Activated CD4-positive, alpha-beta T cell treated with anti-CD3 and anti-CD28 coated beads for 36 hours (primary cell): ENCODE measurements around the gene OTOA. TPM values are rescaled to one million over a fixed set of nuclear protein-coding genes. Genes with fewer than 3 reads are reported as not detected.

Experiments used
- ATAC-seq: fragments of 200-7000 bp; cut with Tn5 transposase; one replicate; pipeline ENCODE4 v1.10.0; 2021; ENCODE audit warnings: mild to moderate bottlenecking, moderate library complexity
- CTCF ChIA-PET: fragments of 350-600 bp; sonication (Branson Sonifier 250); formaldehyde crosslinking; loops from one replicate; lab custom pipeline; 2021; ENCODE audit warnings: antibody characterized with exemption; lab: Charles Lee
- POLR2A ChIA-PET: fragments of 350-600 bp; sonication (Branson Sonifier 250); formaldehyde crosslinking; loops from one replicate; lab custom pipeline; 2021; ENCODE audit warnings: antibody characterized with exemption, inconsistent platforms; lab: Charles Lee
- DNase-seq: peaks from one replicate; pipeline ENCODE4 v3.0.0-alpha.2; 2020
- H3K27ac Mint-ChIP-seq: one replicate; pipeline ENCODE4 v1.8.0; 2021; ENCODE audit warnings: mixed read lengths
- H3K27me3 Mint-ChIP-seq: one replicate; pipeline ENCODE4 v1.8.0; 2021; ENCODE audit warnings: mixed read lengths
- H3K36me3 Mint-ChIP-seq: one replicate; pipeline ENCODE4 v1.8.0; 2021; ENCODE audit warnings: low read depth, mixed read lengths
- H3K4me1 Mint-ChIP-seq: one replicate; pipeline ENCODE4 v1.8.0; 2021; ENCODE audit warnings: mixed read lengths
- H3K4me3 Mint-ChIP-seq: one replicate; pipeline ENCODE4 v1.8.0; 2021; ENCODE audit warnings: mild to moderate bottlenecking, moderate library complexity, mixed read lengths
- H3K9me3 Mint-ChIP-seq: one replicate; pipeline ENCODE4 v1.8.0; 2021; ENCODE audit warnings: low read depth, mixed read lengths
- intact Hi-C, 2 experiments: fragments of 100-400 bp; cut with DNase I in 1 of 2; cut with micrococcal nuclease in 1 of 2; formaldehyde crosslinking; loops; one replicate each; pipeline versions ENCODE4 v1.14.2 to v1.15.1; 2022 to 2024; cut with DNase I, micrococcal nuclease
- total RNA-seq, 2 experiments: library from RNA; stranded (reverse); gene quantifications; one replicate each; pipeline ENCODE4 v1.2.3, GENCODE V29; 2021

OTOA gene
- total RNA-seq, result under 1 TPM in 1 of 2 experiments, not detected in 1; 0.07 TPM

- Mint-ChIP-seq H3K9me3 (no peaks in the 10 kb centered on the region), H3K36me3 (no peaks in the 10 kb centered on the region), H3K27me3 (no peaks in the 10 kb centered on the region), H3K4me3 (peak within 1 kb of the TSS; percentile 51), H3K4me1 (peaks cover 18% of the 10 kb centered on the region), H3K27ac (no peak within 1 kb of the TSS)
- peak; percentile 54 for DNase-seq
- ChIA-PET POLR2A (no interaction called here), CTCF (interaction anchor here (0.7 to 1.1 kb wide), 3 partner anchors 13 to 1589 kb away, joined by 3 to 5 read pairs (median 3); no protein-coding TSS in a partner anchor)
- ATAC-seq, result peak; percentile 71
- intact Hi-C loops, result no loop called here
Measured at GRCh38 chr16:21663889-21664647, at the start of gene OTOA. OTOA (plus strand) TSS chr16:21663968; CDS start chr16:21678515, 14,547 bp downstream.

DNA sequence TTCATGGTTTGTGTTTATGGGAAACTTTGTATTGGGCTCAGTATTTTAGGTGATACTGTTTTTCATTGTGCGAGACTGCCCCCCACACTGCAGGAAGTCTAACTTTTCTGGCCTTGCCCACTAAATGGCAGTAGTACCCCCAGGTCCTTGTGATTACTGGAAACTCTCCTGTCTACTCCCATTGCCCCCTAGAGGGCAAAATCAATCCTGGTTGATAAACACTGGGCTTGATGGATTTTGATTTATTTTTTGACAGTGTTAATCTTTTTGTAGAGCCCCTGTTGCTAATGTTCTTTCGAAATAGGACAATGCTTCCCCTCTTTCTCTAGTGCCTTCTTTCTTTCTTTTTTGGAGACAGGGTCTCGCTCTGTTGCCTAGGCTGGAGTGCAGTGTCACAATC lies 48.9 kb upstream of the OTOA start:
- no peak for ATAC-seq
- intact Hi-C loops, result no loop called here
- Mint-ChIP-seq H3K36me3 (peaks cover 38% of the 10 kb centered on the region), H3K4me1 (peaks cover 55% of the 10 kb centered on the region), H3K4me3 (no peak overlapping the region), H3K9me3 (no peaks in the 10 kb centered on the region), H3K27me3 (no peaks in the 10 kb centered on the region), H3K27ac (no peak overlapping the region)
- CTCF ChIA-PET, result interaction anchor here (0.6 to 1.0 kb wide), 5 partner anchors 11 to 1375 kb away, joined by 3 to 4 read pairs (median 3); no protein-coding TSS in a partner anchor
- POLR2A ChIA-PET, result no interaction called here
- no peak for DNase-seq

DNA sequence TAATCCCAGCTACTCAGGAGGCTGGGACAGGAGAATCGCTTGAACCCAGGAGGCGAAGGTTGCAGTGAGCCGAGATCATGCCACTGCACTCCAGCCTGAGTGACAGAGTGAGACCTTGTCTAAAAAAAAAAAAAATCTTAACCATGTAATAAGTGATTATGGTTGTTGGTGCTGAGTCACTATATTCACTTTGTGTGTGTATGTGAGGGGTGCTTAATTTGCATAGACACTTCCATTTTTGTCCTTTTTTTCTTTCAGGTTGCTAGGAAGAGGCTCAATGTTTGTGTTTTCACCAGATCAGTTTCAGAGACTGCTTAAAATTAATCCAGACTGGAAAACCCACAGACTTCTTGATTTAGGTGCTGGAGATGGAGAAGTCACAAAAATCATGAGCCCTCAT lies 46.2 kb upstream of the OTOA start:
- ATAC-seq (peak; percentile 64), DNase-seq (no peak)
- CTCF ChIA-PET, result no interaction called here
- POLR2A ChIA-PET, result interaction anchor here (0.6 kb wide), 1 partner anchor 1838 kb away, joined by 8 read pairs; no protein-coding TSS in a partner anchor
- Mint-ChIP-seq H3K9me3 (no peaks in the 10 kb centered on the region), H3K27ac (no peak overlapping the region), H3K4me1 (peaks cover 57% of the 10 kb centered on the region), H3K36me3 (peaks cover 40% of the 10 kb centered on the region), H3K27me3 (no peaks in the 10 kb centered on the region), H3K4me3 (no peak overlapping the region)
- intact Hi-C loops, result no loop called here

GRCh38 chr16:21618281-21618680 lies 45.5 kb upstream of the OTOA start:
- Mint-ChIP-seq H3K4me3 (no peak overlapping the region), H3K9me3 (no peaks in the 10 kb centered on the region), H3K27me3 (no peaks in the 10 kb centered on the region), H3K27ac (no peak overlapping the region), H3K4me1 (peaks cover 59% of the 10 kb centered on the region), H3K36me3 (peaks cover 36% of the 10 kb centered on the region)
- ChIA-PET CTCF (no interaction called here), POLR2A (interaction anchor here (0.6 kb wide), 1 partner anchor 1837 kb away, joined by 8 read pairs; no protein-coding TSS in a partner anchor)
- no peak for ATAC-seq
- intact Hi-C loops, result no loop called here
- no peak for DNase-seq

DNA sequence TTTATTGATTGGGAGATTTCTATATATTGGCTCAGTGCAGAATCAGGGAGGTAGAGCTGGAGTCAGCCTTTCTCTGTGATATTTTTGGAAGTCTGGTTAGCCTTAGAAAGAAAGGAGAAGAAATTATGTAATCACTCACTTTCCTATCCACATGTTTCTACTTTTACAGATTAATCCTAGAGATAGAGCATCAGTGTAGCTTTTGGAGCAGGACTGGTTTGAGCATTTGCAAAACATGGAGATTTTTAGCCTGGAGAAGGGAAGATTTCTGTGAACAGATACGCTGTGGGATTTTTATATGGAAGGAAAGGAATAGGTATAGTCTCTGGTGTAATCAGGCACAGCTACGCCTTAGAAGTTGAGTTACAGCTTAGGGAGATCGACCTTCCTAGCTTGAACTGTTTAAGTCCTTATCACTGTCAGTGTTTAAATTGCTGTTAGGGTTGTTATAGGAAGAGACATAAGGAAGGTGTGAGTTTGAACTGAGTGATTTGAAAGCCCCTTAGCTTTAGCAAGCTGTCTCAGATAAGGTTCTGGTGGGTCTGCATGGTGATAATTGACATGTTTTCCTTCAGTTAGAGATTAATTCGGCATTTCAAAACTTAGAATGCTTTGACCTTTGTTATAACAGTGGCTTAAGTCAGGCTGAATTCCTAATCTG lies 43.9 kb upstream of the OTOA start:
- Mint-ChIP-seq H3K4me3 (no peak overlapping the region), H3K27me3 (no peaks in the 10 kb centered on the region), H3K4me1 (peaks cover 63% of the 10 kb centered on the region), H3K9me3 (no peaks in the 10 kb centered on the region), H3K27ac (no peak overlapping the region), H3K36me3 (peaks cover 35% of the 10 kb centered on the region)
- ATAC-seq (no peak), DNase-seq (no peak)
- CTCF ChIA-PET, result interaction anchor here (0.7 to 2.3 kb wide), 5 partner anchors 8 to 37 kb away, joined by 3 to 13 read pairs (median 5); no protein-coding TSS in a partner anchor
- intact Hi-C loops, result no loop called here
- POLR2A ChIA-PET, result no interaction called here

GRCh38 chr16:21620592-21620991 lies 43.2 kb upstream of the OTOA start:
- peaks cover 63% of the 10 kb centered on the region for H3K4me1 Mint-ChIP-seq
- intact Hi-C loops, result no loop called here
- H3K36me3 Mint-ChIP-seq, result peaks cover 39% of the 10 kb centered on the region
- ChIA-PET CTCF (interaction anchor here (1.1 to 2.3 kb wide), 4 partner anchors 9 to 36 kb away, joined by 3 to 13 read pairs (median 5); no protein-coding TSS in a partner anchor), POLR2A (no interaction called here)
- no peaks in the 10 kb centered on the region for H3K27me3 Mint-ChIP-seq
- no peak overlapping the region for H3K4me3 Mint-ChIP-seq
- no peaks in the 10 kb centered on the region for H3K9me3 Mint-ChIP-seq
- H3K27ac Mint-ChIP-seq, result no peak overlapping the region
- ATAC-seq, result no peak
- DNase-seq, result no peak

DNA sequence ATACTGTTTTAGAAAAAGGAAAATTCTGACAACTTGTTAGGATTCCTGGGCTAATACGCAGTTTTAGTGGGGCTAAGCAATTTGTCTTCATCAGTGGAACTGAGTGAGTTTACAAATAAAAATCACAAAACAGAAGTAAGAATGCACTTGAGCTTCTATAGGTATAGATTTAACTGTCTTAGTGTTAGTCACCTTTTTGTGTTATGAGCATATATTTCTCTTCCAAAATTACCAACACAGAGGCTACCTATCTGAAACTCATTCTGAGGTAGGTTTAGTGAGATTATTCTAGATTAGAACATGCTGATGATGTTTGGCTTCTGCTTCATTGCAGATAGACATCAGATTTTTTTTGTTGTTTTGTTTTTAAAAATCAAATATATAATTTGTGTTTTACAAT lies 41.2 kb upstream of the OTOA start:
- Mint-ChIP-seq H3K4me3 (no peak overlapping the region), H3K27ac (no peak overlapping the region), H3K9me3 (no peaks in the 10 kb centered on the region), H3K36me3 (peaks cover 41% of the 10 kb centered on the region), H3K27me3 (no peaks in the 10 kb centered on the region), H3K4me1 (peaks cover 64% of the 10 kb centered on the region)
- DNase-seq (no peak), ATAC-seq (peak; percentile 43)
- ChIA-PET CTCF (interaction anchor here (0.9 to 1.2 kb wide), 2 partner anchors 14 to 23 kb away, joined by 3 to 5 read pairs; no protein-coding TSS in a partner anchor), POLR2A (interaction anchor here (0.5 kb wide), 1 partner anchor 63 kb away, joined by 3 read pairs; no protein-coding TSS in a partner anchor)
- intact Hi-C loops, result no loop called here

DNA sequence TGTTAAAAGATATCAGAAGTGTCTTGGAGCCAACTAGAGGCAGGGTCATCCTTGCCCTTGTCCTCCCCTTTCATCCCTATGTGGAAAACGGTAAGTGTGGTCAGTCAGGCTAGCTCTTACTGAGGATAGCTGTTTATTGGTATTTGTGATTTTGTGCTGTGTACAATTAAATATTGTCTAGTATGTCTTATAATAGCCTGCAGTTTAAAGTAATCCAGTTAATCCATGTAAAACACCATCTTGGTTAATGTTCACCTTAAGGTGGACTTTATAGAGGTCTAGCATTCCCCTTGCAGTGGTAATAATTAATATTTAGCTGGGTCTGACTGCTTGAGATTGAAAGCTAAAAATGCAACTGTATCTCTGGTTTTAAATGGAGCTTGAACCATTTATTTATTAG lies 38.7 kb upstream of the OTOA start:
- DNase-seq, result no peak
- POLR2A ChIA-PET, result no interaction called here

DNA sequence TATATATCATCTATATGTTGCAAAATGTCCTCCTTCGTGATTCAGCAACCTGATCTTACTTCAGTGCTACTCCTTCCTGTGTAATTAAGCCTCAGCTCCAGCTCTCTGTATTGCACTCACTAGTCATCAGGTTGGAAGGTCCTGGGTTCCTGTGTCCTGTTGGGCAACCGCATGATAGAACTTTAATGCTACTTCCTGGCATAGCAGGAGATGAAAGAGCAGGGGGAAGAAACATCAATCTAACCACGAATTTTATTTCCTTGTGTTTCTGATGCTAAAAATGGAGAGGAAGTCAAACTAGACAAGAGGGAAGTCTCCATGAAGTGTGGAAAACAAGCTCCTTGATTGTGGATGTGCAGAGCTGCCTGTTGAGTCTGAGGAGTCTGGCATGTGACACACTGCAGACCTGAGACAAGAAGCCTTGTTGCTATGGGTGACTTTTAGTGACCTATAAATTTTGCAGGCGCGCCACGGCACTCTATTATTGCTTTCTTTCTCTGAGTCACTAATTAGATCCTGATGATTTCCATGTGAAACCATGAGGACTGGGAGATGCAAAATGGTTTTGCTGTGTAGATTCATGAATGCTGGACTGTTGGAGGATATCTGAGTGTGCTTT lies 37.0 kb upstream of the OTOA start:
- H3K4me1 Mint-ChIP-seq, result peaks cover 40% of the 10 kb centered on the region
- H3K9me3 Mint-ChIP-seq, result no peaks in the 10 kb centered on the region
- peak; percentile 93 for ATAC-seq
- H3K27ac Mint-ChIP-seq, result peak overlapping the region; percentile 69
- POLR2A ChIA-PET, result no interaction called here
- H3K27me3 Mint-ChIP-seq, result no peaks in the 10 kb centered on the region
- intact Hi-C loops, result no loop called here
- CTCF ChIA-PET, result interaction anchor here (0.6 kb wide), 1 partner anchor 82 kb away, joined by 3 read pairs; no protein-coding TSS in a partner anchor
- DNase-seq, result peak; percentile 30
- peaks cover 42% of the 10 kb centered on the region for H3K36me3 Mint-ChIP-seq
- no peak overlapping the region for H3K4me3 Mint-ChIP-seq

More for the DNA sequence above, 38.7 kb upstream of the OTOA start:
- CTCF ChIA-PET, result interaction anchor here (0.6 to 1.7 kb wide), 4 partner anchors 14 to 728 kb away, joined by 3 to 7 read pairs (median 4); no protein-coding TSS in a partner anchor
- H3K27ac Mint-ChIP-seq, result no peak overlapping the region
- no peak for ATAC-seq
- no peaks in the 10 kb centered on the region for H3K27me3 Mint-ChIP-seq
- H3K4me3 Mint-ChIP-seq, result no peak overlapping the region
- intact Hi-C loops, result no loop called here
- no peaks in the 10 kb centered on the region for H3K9me3 Mint-ChIP-seq
- peaks cover 53% of the 10 kb centered on the region for H3K4me1 Mint-ChIP-seq
- H3K36me3 Mint-ChIP-seq, result peaks cover 42% of the 10 kb centered on the region

- DNase-seq, result no peak
- no peak for ATAC-seq
- intact Hi-C loops, result no loop called here
- Mint-ChIP-seq H3K9me3 (no peaks in the 10 kb centered on the region), H3K36me3 (peaks cover 38% of the 10 kb centered on the region), H3K4me3 (no peak overlapping the region), H3K27ac (no peak overlapping the region), H3K27me3 (no peaks in the 10 kb centered on the region), H3K4me1 (peaks cover 36% of the 10 kb centered on the region)
- CTCF ChIA-PET, result interaction anchor here (1.1 to 1.5 kb wide), 2 partner anchors 11 to 14 kb away, joined by 3 read pairs; no protein-coding TSS in a partner anchor
- POLR2A ChIA-PET, result no interaction called here
Measured at GRCh38 chr16:21628121-21628726, 35.5 kb upstream of the OTOA start.
